AML-193 (cell line): ENCODE results near the gene GSTK1.
"Not testable (repeated sequence)": the region's sequence is repeated elsewhere in the genome, so short reads cannot be mapped to it uniquely, and the experiment has no call there.

Experiments used
- DNase-seq, 2 experiments: peaks; one replicate each; lab custom pipeline; 2025; lab: John Stamatoyannopoulos, UW

Gene GSTK1

DNA sequence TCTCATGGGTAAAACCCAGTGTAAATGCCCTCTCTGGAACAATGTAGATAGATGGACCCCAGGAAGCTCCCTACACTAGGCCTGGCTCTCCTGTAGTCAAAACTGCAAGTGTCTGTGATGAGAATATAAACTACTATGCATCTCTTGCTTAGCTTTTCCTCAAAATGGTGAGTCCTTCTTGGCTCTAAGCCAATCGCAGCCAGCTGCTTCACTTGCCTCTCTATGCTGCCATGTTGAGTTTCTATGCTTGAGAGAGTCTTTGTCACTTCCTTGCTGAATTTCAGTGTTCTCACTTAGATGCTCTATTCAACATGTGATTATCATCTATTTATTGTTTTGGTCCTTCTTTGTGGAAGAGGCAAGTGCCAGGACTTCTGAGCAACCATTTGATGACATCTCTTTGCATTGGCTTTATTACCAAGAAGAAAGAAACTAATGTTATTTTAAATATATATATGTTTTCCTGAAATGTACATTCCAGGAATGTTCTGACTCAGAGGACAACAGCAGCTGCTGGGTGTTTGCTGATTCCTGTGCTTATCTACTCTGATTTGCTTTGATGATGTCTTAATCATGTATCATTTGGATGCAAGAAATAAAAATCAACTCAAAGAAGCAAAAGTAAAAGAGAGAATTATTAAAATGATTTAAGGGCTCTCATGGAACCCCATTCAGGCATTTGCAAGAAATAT lies 24.8 kb upstream of the GSTK1 start:
- DNase-seq, result no peak

DNA sequence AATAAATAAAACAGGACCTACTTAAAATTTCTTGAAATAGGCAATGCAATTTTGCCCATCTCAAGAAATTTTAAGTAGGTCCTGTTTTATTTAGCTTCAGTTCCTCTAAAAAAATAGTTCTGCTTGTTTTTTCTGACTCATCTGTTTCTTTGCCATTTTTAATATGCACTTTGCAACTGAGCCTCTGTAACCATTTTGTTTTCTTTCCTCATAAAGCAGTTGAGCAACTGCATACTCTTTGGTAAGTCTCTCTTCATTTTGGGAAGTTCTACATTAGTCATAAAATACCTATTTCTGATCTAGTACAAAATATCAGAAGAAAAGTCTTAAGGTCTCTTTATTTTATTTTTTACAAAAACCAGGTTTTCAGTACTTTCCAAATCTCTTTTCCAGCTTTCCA lies 23.4 kb upstream of the GSTK1 start:
- peak; percentile 91 to 96 for DNase-seq

GRCh38 chr7:143240291-143241168 lies 22.7 kb upstream of the GSTK1 start:
- DNase-seq, result peak; percentile 86 to 88

DNA sequence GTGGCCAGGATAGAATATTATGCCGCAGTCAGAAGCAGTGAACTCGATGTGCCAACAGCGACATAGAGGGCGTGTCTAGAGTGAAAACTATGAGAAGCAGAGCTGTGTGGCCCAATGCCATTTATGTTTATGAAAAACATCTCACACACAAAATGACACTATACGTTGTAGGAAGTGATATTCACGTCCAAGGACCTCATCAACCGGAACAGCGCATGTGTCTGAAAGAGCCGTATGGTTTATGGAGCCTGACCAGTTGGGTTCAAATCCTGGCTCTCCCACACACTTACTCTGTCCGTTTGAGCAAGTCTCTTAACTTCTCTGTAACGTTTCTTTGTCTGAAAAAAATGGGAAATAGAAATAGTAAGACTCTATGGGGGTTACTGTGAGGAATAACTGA lies 20.9 kb upstream of the GSTK1 start:
- no peak for DNase-seq

GRCh38 chr7:143243111-143243510 lies 20.1 kb upstream of the GSTK1 start:
- DNase-seq, result no peak

DNA sequence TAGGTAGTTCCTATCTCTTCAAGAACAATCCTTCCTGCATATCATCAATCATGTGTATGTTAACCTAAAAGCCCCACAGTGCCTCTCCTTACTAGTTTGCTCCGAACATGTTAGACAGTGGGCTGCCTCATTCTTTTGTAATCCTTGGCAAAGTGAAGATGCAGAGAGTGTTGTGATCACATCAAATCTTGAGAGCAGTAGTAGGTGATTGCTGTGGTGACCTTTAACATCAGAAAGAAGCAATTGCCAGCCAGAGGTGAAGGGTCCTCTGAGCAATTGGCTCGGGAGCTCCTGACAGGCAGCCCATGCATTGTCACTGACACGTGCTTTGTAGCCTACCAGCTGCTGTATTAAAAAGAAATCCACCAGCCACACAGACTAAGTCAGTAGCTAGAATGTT lies 19.6 kb upstream of the GSTK1 start:
- DNase-seq, result no peak

DNA sequence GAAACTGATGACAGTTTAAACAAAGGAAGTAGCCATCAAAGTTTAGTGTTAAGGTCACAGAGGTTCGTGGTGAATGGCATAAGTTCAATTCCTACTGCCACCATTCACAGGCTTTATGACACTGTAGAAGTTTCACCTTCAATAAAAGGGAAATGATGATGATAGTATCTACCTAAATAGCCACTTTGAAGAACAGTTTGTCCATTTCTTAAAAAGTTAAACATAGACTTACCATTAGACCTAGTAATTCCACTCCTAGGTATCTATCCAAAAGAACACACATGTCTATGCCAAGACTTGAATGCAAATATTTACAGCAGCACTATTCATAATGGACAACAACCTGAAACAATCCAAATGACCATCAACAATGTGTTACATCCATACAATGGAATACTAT lies 18.9 kb upstream of the GSTK1 start:
- no peak for DNase-seq

DNA sequence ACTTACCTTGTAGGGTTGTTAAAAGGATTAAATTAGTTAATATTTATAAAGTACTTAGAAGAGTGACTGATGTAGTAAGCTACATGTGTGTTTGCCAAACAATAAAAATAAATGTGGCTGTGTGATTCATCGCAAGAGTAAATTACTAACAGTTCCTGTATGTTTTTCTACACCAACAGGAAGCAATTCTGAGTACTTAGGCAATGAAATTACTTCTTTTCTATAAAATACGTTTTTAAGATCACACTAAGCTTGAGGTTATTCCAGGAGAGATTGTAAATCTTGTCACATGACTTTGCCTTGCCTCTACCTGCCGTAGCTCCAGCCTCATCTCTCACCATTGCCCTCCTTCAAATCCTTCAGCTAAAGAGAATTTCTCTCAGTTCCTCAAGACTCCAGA lies 18.1 kb upstream of the GSTK1 start:
- DNase-seq, result peak in 1 of 2 experiments; percentile 31

DNA sequence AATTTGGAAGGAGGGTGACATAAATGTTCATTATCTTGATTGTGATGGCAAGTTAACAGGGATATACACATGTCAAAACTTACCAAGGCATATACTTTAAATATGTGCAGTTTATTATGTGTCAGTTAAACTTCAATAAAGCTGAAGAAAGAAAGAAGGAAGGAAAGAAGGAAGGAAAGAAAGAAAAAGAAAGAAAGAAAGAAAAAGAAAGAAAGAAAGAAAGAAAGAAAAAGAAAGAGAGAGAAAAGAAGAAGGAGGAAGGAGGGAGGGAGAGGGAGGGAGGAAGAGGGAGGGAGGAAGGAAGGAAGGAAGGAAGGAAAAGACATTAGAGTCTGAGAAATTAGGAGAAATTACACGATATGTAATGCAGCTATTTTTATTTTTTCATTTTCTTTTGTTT lies 15.9 kb upstream of the GSTK1 start:
- no peak for DNase-seq

GRCh38 chr7:143248761-143249354 lies 14.4 kb upstream of the GSTK1 start:
- DNase-seq, result peak; percentile 28 to 36

GRCh38 chr7:143250199-143250598 lies 13.0 kb upstream of the GSTK1 start:
- no peak for DNase-seq

- DNase-seq, result no peak
Observed at GRCh38 chr7:143250822-143251221, 12.4 kb upstream of the GSTK1 start.

GRCh38 chr7:143252006-143252405 lies 11.2 kb upstream of the GSTK1 start:
- no peak for DNase-seq

DNA sequence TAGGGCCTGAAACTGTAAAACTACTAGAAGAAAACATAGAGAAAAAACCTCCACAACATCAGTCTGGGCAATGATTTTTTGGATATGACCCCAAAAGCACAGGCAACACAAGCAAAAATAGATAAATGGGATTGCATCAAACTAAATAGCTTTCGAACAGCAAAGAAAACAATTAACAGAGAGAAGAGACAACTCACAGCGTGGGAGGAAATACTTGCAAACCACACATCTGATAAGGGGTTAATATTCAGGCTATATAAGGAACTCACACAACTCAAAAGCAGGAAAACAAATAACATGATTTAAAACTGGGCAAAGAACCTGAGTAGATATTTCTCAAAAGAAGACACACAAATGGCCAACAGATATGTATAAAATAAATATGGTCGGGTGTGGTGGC lies 7.7 kb upstream of the GSTK1 start:
- DNase-seq, result no peak

GRCh38 chr7:143256325-143256724 lies 6.9 kb upstream of the GSTK1 start:
- peak; percentile 16 to 26 for DNase-seq

- no peak for DNase-seq
Observed at GRCh38 chr7:143256932-143257331, 6.3 kb upstream of the GSTK1 start.

- no peak for DNase-seq
Observed at GRCh38 chr7:143257501-143257900, 5.7 kb upstream of the GSTK1 start.

DNA sequence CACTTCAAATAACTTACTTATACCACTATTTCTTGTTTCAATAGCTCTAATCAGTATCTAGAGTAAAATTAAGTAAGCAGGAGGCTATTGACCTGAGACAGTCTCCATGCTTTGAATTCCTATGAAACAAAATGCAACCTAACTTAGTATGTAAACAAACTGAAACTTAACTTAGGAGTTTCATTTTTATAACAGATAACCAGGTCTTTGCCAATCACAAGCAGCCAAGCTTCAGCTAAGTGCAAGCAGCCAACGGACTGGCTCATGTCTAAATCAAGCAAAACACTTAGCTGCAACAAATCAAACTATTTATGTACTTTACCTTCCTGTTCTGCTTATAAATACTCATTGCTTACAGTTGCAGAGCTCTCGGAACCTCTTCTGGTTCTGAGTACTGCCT lies 4.4 kb upstream of the GSTK1 start:
- DNase-seq, result no peak

- no peak for DNase-seq
Observed at GRCh38 chr7:143259765-143260164, 3.5 kb upstream of the GSTK1 start.

GRCh38 chr7:143261901-143262300 lies 1.3 kb upstream of the GSTK1 start:
- no peak for DNase-seq

GRCh38 chr7:143264196-143264568 lies 941 bp downstream of the GSTK1 start:
- not testable (repeated sequence) for DNase-seq

- no peak for DNase-seq
Observed at GRCh38 chr7:143265017-143265693, 1.9 kb downstream of the GSTK1 start.

DNA sequence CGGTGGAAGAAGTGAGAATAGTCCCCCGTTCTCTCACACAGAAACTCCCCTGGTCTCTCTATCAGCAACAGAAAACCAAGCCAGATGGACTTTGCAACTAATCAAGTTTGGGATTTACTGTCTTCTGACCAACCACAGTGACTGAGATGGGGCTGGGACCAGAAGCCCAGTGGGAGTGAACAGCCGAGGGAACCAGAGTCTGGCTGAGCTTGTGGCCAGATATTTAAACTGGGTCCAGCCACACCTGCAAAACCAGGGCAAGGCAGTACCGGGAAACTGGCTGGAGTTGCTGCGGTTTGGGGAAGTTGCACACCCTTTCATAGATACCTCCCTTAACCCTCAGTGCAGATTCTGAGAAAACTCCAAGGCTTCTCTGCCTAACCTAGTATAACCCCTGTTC lies 6.0 kb downstream of the GSTK1 start:
- DNase-seq, result no peak
